Omental fat pad (tissue), 4 donors: ENCODE results near the gene TRPV4. TPM values are rescaled to one million over a fixed set of nuclear protein-coding genes. Genes with fewer than 3 reads are reported as not detected.

Experiments
- ATAC-seq: fragments of 150-250 bp; one replicate; pipeline ENCODE4 v1.9.1; 2016; ENCODE audit warnings: mild to moderate bottlenecking, moderate library complexity; ENCODE audit not compliant: low FRiP score
- DNase-seq: peaks from one replicate; pipeline ENCODE4 v3.0.0-alpha.2; 2019; ENCODE audit warnings: low spot score
- CTCF ChIP-seq, 3 donors: fragments of 450-650 bp; IDR thresholded peaks; one replicate each; pipeline ENCODE4 v1.5.1; 2016 to 2017; ENCODE audit warnings: antibody characterized with exemption in 3 of 3, mild to moderate bottlenecking in 3 of 3, moderate library complexity in 2 of 3
- total RNA-seq, 4 donors: library from RNA; depleted of rRNA; stranded (reverse); fragments of >200 nt; gene quantifications; one replicate each; pipeline ENCODE4 v1.1.0, GENCODE V29; 2016

TRPV4 gene
- total RNA-seq, 4 donors from 2014 or later, result 1.2 to 2.4 (median 1.6) TPM

DNA sequence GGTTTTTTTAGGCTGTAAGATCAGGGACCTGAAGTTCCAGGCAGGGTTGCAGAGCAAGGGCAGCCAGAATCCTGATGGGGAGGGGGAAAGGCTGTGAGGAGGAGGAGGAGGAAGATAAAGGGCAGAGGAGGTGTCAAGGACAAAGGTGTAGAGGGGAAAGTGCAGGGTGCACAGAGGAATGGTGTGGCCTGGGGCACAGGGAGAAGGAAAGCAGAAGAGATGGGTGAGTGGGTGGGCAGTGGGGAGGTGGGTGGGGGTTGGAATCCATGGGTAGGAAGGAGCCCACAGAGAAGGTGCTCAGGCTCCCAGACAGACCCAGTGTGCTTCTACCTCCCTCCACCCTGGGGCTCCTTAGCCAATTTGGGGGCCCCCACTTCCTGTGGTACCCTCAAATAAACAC, 11.2 kb downstream of the TRPV4 start:
- TF ChIP-seq CTCF (IDR thresholded peaks at IDR 0.05), result no peak
- DNase-seq (no peak), ATAC-seq (no peak)

DNA sequence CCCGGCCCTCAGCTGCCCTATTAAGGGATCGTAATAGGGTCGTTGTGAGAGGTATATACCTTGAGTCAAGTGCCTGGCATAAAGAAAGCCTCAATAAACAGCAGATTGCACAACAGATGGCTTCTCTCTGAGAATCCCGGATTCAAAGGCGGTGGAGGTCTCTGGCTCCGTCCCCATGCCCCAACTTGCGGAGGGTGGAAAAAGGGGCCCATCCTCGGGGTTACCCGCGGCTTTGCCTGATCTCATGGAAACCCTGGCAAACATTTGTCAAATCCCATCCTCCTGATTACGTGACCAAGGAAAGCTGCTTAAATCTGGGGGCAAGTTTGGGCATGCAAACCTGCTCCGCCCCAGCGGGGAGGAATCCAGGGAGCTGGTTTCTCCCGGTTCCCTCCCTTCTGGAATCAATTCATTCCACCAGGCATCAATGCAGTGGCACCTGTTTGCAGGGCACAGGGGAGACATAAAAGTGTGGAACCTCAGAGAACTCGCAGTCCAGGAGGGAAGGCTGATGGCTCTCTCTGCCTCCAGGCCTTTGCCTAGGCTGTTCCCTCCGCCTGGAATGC, 12.3 kb downstream of the TRPV4 start:
- DNase-seq (no peak), ATAC-seq (no peak)
- no peak for TF ChIP-seq CTCF (IDR thresholded peaks at IDR 0.05)

DNA sequence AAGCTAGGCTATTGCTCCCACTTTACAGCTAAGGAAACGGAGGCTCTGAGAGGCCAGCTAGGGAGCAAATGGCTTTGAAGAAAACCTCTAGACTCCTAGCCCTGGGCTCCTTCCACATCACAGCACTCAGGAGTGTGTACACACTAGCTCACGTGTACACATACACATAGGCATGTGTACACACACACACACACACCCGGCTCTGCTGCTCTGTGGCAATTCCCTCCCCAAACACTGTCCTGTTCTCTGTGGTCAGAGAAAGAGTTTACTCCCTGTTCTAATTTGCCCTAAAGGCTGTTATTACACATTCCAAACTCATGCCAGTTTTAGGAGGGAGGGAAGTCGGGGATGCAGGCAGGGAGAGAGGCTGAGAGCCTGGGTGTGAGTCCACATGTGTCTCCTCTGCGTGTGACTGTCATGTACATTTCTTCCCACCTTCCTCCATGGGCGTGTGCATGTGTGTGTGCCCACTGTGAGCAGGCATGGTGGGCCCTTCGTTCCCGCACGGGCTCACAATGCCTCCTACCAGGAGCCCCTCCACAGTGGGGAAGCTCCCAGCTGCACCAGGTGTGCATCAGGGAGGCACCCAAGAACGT, 14.2 kb downstream of the TRPV4 start:
- DNase-seq, result no peak

GRCh38 chr12:109818253-109818652, 14.9 kb downstream of the TRPV4 start:
- no peak for TF ChIP-seq CTCF (IDR thresholded peaks at IDR 0.05)
- ATAC-seq, result no peak

More for the DNA sequence above, 14.2 kb downstream of the TRPV4 start:
- ATAC-seq, result no peak
- no peak for TF ChIP-seq CTCF (IDR thresholded peaks at IDR 0.05)

DNA sequence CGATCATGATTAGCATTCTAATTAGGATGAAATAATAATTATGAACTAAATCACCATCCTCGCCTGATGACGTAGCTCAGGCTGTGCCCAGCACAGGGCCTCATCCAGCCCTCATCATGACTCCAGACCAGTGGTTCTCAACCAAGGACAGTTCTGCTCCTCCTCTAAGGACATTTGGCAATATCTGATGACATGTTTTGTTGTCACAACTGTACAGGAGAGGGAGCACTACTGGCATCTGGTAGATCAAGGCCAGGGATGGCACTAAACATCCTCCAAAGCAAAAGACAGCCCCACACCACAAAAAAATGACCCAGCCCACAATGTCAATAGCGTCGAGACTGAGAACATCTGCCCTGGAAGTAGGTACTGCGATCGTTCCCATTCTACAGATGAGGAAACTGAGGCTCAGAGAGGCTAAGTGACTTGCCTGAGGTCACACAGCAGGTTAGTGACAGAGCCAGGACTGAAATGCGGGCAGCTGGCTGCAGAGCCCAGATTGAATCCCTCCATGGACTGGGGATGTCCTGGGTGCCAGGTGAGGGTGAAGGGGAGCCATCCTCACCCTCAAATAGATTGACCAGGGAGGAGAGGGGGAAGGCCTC, 15.5 kb downstream of the TRPV4 start:
- DNase-seq (no peak), ATAC-seq (no peak)
- TF ChIP-seq CTCF (IDR thresholded peaks at IDR 0.05), result no peak

More at GRCh38 chr12:109818253-109818652, 14.9 kb downstream of the TRPV4 start:
- no peak for DNase-seq

DNA sequence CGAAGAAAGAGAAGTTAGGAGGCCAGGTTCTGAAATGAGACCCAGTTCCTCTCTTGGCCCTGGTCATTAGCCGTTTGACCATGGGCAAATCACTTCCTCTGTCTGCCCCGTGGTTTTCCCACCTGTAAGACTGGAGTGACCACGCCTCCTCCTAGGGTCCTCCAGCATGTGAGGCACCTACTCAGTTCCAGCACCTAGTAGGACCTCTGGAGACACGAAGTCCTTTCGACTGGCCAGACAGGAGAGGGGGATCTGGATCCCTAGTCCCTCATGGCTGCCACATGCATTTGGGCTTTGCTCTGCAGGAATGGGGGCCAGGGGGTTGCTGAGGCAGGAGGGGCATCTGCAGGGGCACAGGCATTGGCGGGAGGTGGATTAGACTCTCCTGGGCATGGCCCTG, 16.3 kb downstream of the TRPV4 start:
- DNase-seq (no peak), ATAC-seq (no peak)
- TF ChIP-seq CTCF (IDR thresholded peaks at IDR 0.05), result no peak
